Motor neuron (in vitro differentiated cells): Measurements from ENCODE around the gene PHLDB2. TPM values are rescaled to one million over a fixed set of nuclear protein-coding genes. Genes with fewer than 3 reads are reported as not detected.
"Not testable (repeated sequence)": the region's sequence is repeated elsewhere in the genome, so short reads cannot be mapped to it uniquely, and the experiment has no call there.

Experiments
- ATAC-seq, 8 experiments: fragments of 200-7000 bp; cut with Tn5 transposase; replicated peaks in 6 of 8; 2 replicates each; pipeline ENCODE4 v1.8.0; 2021; ENCODE audit warnings: mild to moderate bottlenecking in 8 of 8, moderate library complexity in 8 of 8
- H3K27ac ChIP-seq, 2 donors: fragments of 250-450 bp; sonication (Bioruptor Pico); 2 replicates each; pipeline ENCODE4 v1.9.0; 2021; ENCODE audit warnings: antibody characterized with exemption in 2 of 2, mild to moderate bottlenecking in 2 of 2, moderate library complexity in 1 of 2
- H3K4me1 ChIP-seq, 2 donors: fragments of 250-450 bp; sonication (Bioruptor Pico); replicated peaks in 1 of 2; 2 replicates each; pipeline ENCODE4 v1.6.1; 2021; ENCODE audit warnings: antibody characterized with exemption in 2 of 2, mild to moderate bottlenecking in 2 of 2, moderate library complexity in 1 of 2
- H3K4me3 ChIP-seq, 5 donors: fragments of 250-450 bp; sonication (Bioruptor Pico); 2 replicates each; pipeline ENCODE4 v1.9.0; 2021; ENCODE audit warnings: antibody characterized with exemption in 5 of 5, mild to moderate bottlenecking in 5 of 5, moderate library complexity in 4 of 5
- WGBS, 10 experiments: fragments of 450-650 bp; shearing (Covaris generic); methylation state at CpG; one replicate each; pipeline ENCODE4 v1.0.0; 2022; 5-methylcytosine and 5-hydroxymethylcytosine counted together
- in situ Hi-C, 9 experiments: fragments of 400-800 bp; cut with MboI; loops; one replicate each; pipeline ENCODE4 v1.15.0; 2021; ENCODE audit warnings: low sequenced_read_pairs in 9 of 9, low pct_unique_long_range_greater_than_20kb in 2 of 9; ENCODE audit not compliant: unreplicated experiment in 9 of 9
- total RNA-seq, 8 experiments: library from RNA; unstranded; fragments of 300-600 nt; gene quantifications; 2 replicates each; pipeline versions ENCODE4 v1.2.3 to v1.2.4, GENCODE V29; 2022

Gene PHLDB2
- 10 to 100 TPM in 2 of 8 experiments, 1 to 10 TPM in 6; 2.1 to 37.1 (median 4.3) TPM for total RNA-seq

DNA sequence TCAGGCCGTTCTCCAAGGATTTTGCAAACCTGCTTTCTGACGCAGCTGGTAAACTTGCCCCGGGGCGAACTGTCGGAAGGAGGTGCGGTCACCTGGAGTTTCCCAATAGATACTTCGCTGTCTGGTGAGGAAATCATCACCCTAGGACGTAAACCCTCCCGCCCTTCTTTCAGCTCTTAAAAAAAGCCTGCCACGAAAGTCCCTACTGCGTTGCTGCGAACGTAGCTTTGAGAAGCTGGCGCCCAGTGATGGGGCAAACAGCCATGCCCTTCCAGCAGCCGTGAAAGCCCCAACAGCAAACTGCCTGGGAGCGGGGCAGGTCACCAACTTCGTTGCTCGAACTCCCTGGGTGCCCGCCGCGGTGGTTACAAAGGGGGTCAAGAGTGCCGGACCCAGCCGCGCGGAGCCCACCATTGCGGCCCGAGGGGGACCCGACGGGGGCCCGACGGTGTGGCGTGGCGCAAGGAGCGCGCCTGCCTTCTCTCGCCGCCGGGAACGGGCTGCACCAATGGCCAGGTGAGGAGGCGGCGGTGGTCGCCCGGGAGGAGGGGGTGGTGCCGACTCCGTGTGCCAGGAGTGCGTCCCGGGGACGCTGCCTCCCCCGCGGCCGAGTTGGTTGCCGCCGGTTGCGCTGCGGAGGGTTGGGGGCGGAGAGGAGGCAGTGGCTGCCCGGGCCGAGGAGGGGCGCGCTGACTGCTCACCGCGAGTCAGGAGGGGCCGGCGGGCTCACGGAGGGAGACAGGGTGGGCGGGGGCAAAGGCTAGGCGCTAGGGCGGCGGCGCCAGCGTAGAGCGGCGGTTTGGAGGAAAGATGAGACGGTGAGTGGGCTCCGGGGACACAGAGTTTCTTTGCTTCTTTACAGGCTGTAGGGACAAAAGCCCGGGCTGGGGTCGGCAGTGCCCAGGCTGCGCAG, at the start of gene PHLDB2:
TSS of gene PHLDB2 (plus strand) at position 205 of the 913 bp plus-strand sequence. CDS start 24,813 bp downstream, outside the sequence.
- H3K27ac ChIP-seq = peak within 1 kb of the TSS in 1 of 2 donors; percentile 78
- in situ Hi-C loops = loop anchor here in 3 of 9 experiments (25.0 kb wide), 2 partner anchors 147 to 272 kb away; partner anchors contain the start of gene ZBED2 (in 1 of the 3)
- peaks cover 0 to 14% of the 10 kb centered on the region in 2 donors for H3K4me1 ChIP-seq
- peak within 1 kb of the TSS; percentile 55 to 90 (median 77) for H3K4me3 ChIP-seq
- 0 to 10% (median 4%) methylated on average over 2 to 12 of the region's 78 CpGs; no CpG with 5 or more reads in 3 of the 10 experiments for WGBS, 10 experiments
- ATAC-seq = peak; percentile 45 to 93 (median 90)

DNA sequence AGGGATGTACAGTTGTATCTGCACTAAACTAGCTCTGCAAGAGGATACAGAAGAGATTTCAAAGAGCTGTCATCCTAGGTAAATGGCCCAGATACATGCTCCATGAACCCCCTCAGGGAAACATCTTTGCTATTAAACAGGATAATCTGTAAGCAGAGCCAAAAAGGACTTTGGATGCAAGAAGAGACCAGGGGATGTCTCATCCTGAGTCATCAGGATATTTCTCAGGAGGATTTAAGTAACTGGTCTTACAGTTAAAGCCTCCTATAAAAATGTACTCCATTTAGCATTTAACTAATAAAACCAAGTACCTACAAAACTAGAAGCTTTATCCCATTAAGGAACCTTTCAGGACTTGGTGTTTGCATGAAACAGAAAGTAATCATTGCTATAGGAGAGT, 48.2 kb upstream of the PHLDB2 start:
- peak in 2 of 8 experiments; percentile 29 to 69 for ATAC-seq
- no peak overlapping the region for H3K4me3 ChIP-seq
- H3K27ac ChIP-seq = no peak overlapping the region
- in situ Hi-C loops = no loop called here
- peaks cover 0 to 6% of the 10 kb centered on the region in 2 donors for H3K4me1 ChIP-seq

DNA sequence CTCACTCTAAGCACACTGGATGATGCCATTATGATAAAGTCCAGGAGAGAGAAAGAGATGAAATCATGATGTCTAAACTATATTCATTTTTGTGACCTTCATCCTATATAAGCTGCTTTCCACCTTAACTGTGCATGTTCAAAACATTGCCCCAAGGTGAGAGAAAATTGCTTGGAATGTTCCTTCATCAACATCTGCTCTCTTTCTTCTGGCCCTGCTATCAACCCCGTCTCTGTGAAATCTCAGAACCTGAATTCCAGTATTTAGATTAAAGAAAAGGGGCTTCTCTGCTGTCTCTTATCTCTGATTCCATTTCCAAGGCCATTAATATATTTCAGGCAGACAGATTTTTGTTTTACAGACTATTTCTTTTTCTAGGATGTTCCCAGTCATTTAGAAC, 47.3 kb upstream of the PHLDB2 start:
- H3K4me1 ChIP-seq = peaks cover 0 to 6% of the 10 kb centered on the region in 2 donors
- H3K4me3 ChIP-seq = no peak overlapping the region
- WGBS, 10 experiments = 38 to 100% (median 81%) methylated on average over 1 of the region's 1 CpG; no CpG with 5 or more reads in 4 of the 10 experiments
- no peak overlapping the region for H3K27ac ChIP-seq
- ATAC-seq = no peak
- in situ Hi-C loops = no loop called here

DNA sequence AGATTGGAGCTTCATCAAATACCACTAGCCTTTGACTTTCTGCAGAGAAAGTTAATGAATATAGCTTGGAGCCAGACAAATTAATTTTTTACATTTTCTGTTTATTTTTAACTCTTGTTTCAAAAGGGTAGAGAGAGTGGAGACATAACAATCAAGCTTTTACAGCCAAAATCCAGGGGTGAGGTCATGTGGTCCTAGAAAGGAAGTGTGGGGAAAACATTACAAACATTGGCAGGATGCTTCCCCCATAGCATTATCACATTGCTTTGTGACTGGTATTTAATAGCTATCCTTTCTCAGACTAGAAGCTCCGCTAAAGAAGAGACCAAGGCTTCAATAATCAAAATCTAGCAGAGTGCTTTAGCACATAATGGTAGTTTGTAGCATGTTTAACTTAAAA, 46.4 kb upstream of the PHLDB2 start:
- Histone ChIP-seq H3K4me1 (peaks cover 0 to 6% of the 10 kb centered on the region in 2 donors), H3K27ac (no peak overlapping the region), H3K4me3 (no peak overlapping the region)
- in situ Hi-C loops = no loop called here
- WGBS, 10 experiments = 67 to 100% (median 92%) methylated on average over 1 of the region's 1 CpG; no CpG with 5 or more reads in 2 of the 10 experiments
- ATAC-seq = no peak

DNA sequence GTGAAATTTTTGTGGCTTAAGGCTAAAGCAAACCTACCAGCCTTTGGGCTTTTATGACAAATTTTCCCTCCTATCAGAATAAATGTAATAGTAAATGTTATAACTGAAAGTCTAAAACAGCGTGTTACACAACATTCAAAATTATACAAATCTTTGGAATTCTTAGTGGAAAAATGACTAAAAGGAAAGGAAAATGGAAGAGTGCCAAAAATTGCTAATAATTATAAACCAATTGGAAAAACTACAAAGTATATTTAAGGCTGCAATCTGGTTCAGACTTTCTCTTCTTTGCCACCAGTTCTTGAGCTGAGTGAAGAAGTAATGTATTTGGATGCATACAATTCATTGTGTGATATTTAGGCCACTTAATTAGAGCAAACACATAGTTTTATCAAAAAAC, 45.6 kb upstream of the PHLDB2 start:
- no peak overlapping the region for H3K4me3 ChIP-seq
- ATAC-seq = no peak
- H3K27ac ChIP-seq = no peak overlapping the region
- H3K4me1 ChIP-seq = peaks cover 0 to 6% of the 10 kb centered on the region in 2 donors
- in situ Hi-C loops = no loop called here
- WGBS, 10 experiments = 13 to 100% (median 80%) methylated on average over 1 of the region's 1 CpG; no CpG with 5 or more reads in 1 of the 10 experiments

DNA sequence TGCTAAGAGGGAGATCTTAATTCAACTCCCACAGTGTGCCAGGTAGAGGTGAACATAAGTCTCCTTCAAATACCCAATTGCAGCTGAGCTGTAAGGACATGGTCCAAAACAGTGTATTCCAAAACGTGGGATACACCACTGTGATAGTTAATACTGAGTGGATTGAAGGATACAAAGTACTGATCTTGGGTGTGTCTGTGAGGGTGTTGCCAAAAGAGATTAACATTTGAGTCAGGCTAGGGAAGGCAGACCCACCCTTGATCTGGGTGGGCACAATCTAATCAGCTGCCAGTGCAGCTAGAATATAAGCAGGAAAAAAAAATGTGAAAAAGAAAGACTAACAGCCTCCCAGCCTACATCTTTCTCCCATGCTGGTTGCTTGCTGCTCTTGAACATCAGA, 45.1 kb upstream of the PHLDB2 start:
- ATAC-seq = peak in 2 of 8 experiments; percentile 37 to 76
- in situ Hi-C loops = no loop called here

DNA sequence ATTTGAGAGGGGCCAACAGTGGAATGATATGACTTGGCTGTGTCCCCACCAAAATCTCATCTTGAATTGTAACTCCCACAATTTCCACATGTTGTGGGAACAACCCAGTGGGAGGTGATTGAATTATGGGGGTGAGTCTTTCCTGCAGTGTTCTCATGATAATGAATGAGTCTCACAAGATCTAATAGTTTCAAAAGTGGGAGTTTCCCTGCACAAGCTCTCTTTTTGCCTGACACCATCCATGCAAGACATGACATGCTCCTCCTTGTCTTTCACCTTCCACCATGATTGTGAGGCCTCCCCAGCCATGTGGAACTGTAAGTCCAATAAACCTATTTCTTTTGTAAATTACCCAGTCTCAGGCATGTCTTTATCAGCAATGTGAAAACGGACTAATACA, 42.3 kb upstream of the PHLDB2 start:
- H3K27ac ChIP-seq, in situ Hi-C loops, H3K4me3 ChIP-seq, ATAC-seq, H3K4me1 ChIP-seq: not testable (repeated sequence)
- 60 to 100% (median 80%) methylated on average over 1 of the region's 1 CpG; no CpG with 5 or more reads in 4 of the 10 experiments for WGBS, 10 experiments

More for the DNA sequence above, 45.1 kb upstream of the PHLDB2 start:
- H3K4me3 ChIP-seq = no peak overlapping the region
- H3K27ac ChIP-seq = no peak overlapping the region
- 17 to 67% (median 50%) methylated on average over 1 of the region's 1 CpG; no CpG with 5 or more reads in 5 of the 10 experiments for WGBS, 10 experiments
- H3K4me1 ChIP-seq = peaks cover 0 to 5% of the 10 kb centered on the region in 2 donors

DNA sequence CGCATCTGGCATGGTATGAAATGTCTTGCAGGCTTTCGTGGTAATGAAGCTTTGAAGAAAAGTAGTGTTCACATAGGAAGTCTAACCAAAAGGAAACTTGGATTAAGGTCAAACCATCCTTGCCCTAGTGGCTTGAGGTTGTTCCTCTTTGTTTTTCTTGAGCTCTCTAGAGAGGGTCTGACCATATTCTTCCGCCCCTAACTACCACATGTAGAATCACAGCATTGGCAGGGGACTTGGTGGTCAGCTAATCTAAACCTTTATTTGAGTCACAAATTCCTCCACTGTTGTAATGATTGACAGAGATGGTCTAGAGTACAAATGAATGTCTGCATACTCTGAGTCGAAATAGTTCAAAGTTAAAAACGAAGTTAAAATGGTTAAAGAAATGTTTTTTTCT, 39.1 kb upstream of the PHLDB2 start:
- Histone ChIP-seq H3K27ac (no peak overlapping the region), H3K4me3 (no peak overlapping the region), H3K4me1 (no peaks in the 10 kb centered on the region)
- WGBS, 10 experiments = 29 to 93% (median 77%) methylated on average over 2 to 5 of the region's 5 CpGs
- ATAC-seq = no peak
- in situ Hi-C loops = no loop called here

DNA sequence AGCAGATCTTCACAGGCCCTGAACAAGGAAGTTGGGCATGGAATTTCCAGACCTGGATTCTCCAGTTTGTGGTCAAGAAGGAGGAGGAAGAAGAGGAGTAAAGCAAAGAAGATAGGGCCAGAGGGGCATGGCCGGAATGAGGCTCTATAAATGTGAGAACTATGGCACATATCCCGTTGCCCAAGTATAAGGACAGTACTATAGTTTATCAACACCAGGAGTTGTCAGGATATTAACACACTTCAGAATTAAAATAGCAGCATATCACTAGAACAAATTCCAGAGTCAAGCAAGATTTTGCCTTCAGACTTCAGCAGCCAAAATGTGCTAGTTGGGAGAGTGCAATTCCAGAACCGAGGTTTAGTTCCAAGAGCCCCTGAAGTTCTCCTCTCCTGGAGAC, 38.4 kb upstream of the PHLDB2 start:
- Histone ChIP-seq H3K4me3 (no peak overlapping the region), H3K27ac (no peak overlapping the region), H3K4me1 (no peaks in the 10 kb centered on the region)
- 63 to 100% (median 77%) methylated on average over 1 to 3 of the region's 3 CpGs; no CpG with 5 or more reads in 3 of the 10 experiments for WGBS, 10 experiments
- in situ Hi-C loops = no loop called here
- no peak for ATAC-seq

DNA sequence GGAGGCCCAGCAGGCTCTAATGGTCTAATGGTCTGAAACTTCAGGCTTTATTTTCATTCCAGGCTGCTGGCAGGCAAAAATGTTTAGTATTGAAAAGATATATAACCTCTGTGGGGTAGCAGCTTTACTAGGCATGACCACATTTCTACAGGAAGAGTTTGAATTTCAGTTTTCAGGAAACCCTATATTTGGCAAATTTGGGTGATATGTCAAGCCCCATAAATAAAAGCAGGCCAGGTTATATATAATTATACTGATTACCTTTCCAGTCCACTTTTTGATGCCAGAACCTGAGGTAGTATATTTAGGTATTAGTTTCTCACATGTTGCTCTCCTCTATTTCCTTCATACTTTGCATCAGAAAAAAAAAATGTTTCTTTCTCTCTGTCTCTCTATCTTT, 37.2 kb upstream of the PHLDB2 start:
- in situ Hi-C loops = no loop called here
- no peak for ATAC-seq
- H3K4me3 ChIP-seq = no peak overlapping the region
- no peak overlapping the region for H3K27ac ChIP-seq
- H3K4me1 ChIP-seq = no peaks in the 10 kb centered on the region

DNA sequence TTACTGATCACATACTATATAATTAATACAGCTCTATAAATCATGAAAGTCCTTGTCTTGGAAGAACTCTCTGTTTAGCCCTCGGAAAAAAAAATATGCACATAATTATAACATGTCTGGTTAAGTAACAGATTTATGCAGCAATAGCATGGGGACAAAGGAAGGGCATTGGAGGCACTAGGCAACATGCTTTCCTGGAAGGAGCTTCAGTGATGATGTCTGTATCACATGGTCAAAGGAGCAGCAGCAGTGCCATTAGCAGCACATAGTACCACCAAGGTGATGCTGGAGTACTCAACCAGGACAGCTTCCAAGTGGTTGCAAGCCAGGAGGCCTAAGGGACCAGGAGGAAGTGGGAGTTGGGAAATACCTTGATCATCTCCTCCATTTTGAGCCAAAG, 36.3 kb upstream of the PHLDB2 start:
- 29 to 100% (median 76%) methylated on average over 1 of the region's 1 CpG; no CpG with 5 or more reads in 4 of the 10 experiments for WGBS, 10 experiments
- Histone ChIP-seq H3K4me1 (no peaks in the 10 kb centered on the region), H3K4me3 (no peak overlapping the region), H3K27ac (no peak overlapping the region)
- in situ Hi-C loops = no loop called here
- ATAC-seq = peak in 2 of 8 experiments; percentile 27 to 75

DNA sequence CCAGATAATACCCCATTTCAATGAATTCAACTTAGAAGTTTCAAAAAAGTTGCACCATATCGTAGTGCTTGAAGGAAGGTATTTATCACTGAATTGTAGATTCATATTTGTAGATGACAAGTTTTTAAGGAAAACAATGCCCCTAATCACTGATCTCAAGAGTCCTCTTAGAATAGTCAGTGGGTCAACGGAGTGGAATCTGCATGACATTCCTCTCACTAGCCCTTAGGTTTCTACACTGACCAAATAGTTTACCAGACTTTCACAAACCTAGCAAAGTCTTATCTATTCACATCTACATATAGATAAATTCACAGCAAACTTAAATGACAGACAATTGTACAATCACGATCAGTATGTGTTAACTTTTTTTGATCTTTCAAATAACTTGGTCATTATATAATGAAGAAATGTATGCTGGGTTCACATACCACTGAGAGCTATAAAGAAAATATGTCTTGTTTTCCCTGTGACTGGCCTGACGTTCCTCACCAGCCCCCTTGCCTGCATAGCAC, 35.7 kb upstream of the PHLDB2 start:
- no peak for ATAC-seq
- 63 to 100% (median 91%) methylated on average over 1 to 3 of the region's 4 CpGs for WGBS, 10 experiments
- no peak overlapping the region for H3K27ac ChIP-seq
- in situ Hi-C loops = no loop called here
- no peak overlapping the region for H3K4me3 ChIP-seq
- no peaks in the 10 kb centered on the region for H3K4me1 ChIP-seq

DNA sequence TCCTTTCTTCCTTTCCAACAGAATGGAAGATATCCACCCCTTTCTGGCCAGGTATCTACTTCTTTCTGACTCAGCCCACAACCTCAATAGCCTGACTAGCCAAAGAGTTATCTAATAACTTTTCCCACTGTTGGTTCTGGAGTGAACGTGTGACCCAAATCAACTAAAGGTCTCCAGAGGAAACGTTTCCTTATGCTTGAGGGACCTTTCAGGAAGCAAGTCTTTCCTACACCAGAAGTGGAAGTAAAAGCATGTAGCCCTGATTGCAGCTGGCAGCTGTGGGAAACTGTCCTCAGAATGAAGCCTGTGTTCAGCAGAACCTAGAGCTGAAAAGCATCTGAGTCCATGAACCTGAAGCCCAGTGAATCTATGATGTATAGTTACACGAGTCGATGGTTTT, 34.7 kb upstream of the PHLDB2 start:
- H3K4me3 ChIP-seq = no peak overlapping the region
- WGBS, 10 experiments = 10 to 100% (median 81%) methylated on average over 1 to 4 of the region's 4 CpGs
- no peak overlapping the region for H3K27ac ChIP-seq
- no peak for ATAC-seq
- in situ Hi-C loops = no loop called here
- H3K4me1 ChIP-seq = no peaks in the 10 kb centered on the region
